ENCODE results near the gene GPR132.
"Not testable (repeated sequence)": the region's sequence is repeated elsewhere in the genome, so short reads cannot be mapped to it uniquely, and the experiment has no call there.

The GPR132 gene

GRCh38 chr14:105085766-105086165, 20.5 kb upstream of the GPR132 start:
- TF ChIP-seq, protein P1, sequence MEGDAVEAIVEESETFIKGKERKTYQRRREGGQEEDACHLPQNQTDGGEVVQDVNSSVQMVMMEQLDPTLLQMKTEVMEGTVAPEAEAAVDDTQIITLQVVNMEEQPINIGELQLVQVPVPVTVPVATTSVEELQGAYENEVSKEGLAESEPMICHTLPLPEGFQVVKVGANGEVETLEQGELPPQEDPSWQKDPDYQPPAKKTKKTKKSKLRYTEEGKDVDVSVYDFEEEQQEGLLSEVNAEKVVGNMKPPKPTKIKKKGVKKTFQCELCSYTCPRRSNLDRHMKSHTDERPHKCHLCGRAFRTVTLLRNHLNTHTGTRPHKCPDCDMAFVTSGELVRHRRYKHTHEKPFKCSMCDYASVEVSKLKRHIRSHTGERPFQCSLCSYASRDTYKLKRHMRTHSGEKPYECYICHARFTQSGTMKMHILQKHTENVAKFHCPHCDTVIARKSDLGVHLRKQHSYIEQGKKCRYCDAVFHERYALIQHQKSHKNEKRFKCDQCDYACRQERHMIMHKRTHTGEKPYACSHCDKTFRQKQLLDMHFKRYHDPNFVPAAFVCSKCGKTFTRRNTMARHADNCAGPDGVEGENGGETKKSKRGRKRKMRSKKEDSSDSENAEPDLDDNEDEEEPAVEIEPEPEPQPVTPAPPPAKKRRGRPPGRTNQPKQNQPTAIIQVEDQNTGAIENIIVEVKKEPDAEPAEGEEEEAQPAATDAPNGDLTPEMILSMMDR (IDR thresholded peaks at IDR 0.05; ENCODE audit: insufficient read depth, low read length, poor library complexity, severe bottlenecking) = no peak
- no peak overlapping the region for H3K4me3 ChIP-seq (replicated peaks; ENCODE audit: low read depth, low read length)
- DNase-seq (ENCODE audit: extremely low read depth, insufficient read length) = no peak
- H3K27me3 ChIP-seq (replicated peaks; ENCODE audit: control insufficient read depth, insufficient read depth, low read length) = no peaks in the 10 kb centered on the region
- H3K36me3 ChIP-seq (ENCODE audit: control insufficient read depth, insufficient read depth, low read length) = no peaks in the 10 kb centered on the region

GRCh38 chr14:105084741-105085571, 19.7 kb upstream of the GPR132 start:
- TF ChIP-seq, protein P1 (IDR thresholded peaks at IDR 0.05; ENCODE audit: insufficient read depth, low read length, poor library complexity, severe bottlenecking) = no peak
- Histone ChIP-seq H3K4me3 (replicated peaks; ENCODE audit: low read depth, low read length) (no peak overlapping the region), H3K36me3 (ENCODE audit: control insufficient read depth, insufficient read depth, low read length) (no peaks in the 10 kb centered on the region), H3K27me3 (replicated peaks; ENCODE audit: control insufficient read depth, insufficient read depth, low read length) (no peaks in the 10 kb centered on the region)
- no peak for DNase-seq (ENCODE audit: extremely low read depth, insufficient read length)

GRCh38 chr14:105083926-105084685, 18.9 kb upstream of the GPR132 start:
- TF ChIP-seq, protein P1 (IDR thresholded peaks at IDR 0.05; ENCODE audit: insufficient read depth, low read length, poor library complexity, severe bottlenecking) = no peak
- Histone ChIP-seq H3K4me3 (replicated peaks; ENCODE audit: low read depth, low read length) (no peak overlapping the region), H3K36me3 (ENCODE audit: control insufficient read depth, insufficient read depth, low read length) (no peaks in the 10 kb centered on the region), H3K27me3 (replicated peaks; ENCODE audit: control insufficient read depth, insufficient read depth, low read length) (no peaks in the 10 kb centered on the region)
- no peak for DNase-seq (ENCODE audit: extremely low read depth, insufficient read length)

DNA sequence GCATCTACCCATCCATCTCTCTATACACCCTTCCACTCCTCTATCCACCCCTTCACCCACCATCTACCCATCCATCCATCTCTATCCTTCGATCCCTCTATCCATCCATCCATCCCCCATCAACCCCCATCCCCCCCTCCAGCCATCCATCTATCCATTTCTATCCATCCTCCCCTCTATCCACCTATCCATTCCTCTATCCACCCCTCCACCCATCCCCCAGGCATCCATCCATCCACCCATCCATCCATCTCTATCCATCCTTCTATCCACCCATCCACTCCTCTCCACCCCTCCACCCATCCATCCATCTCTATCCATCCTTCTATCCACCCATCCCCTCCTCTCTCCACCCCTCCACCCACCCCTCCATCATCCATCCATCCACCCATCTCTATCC, 17.5 kb upstream of the GPR132 start:
- TF ChIP-seq, protein P1 (IDR thresholded peaks at IDR 0.05; ENCODE audit: insufficient read depth, low read length, poor library complexity, severe bottlenecking) = no peak
- Histone ChIP-seq H3K27me3 (replicated peaks; ENCODE audit: control insufficient read depth, insufficient read depth, low read length) (no peaks in the 10 kb centered on the region), H3K36me3 (ENCODE audit: control insufficient read depth, insufficient read depth, low read length) (no peaks in the 10 kb centered on the region), H3K4me3 (replicated peaks; ENCODE audit: low read depth, low read length) (no peak overlapping the region)
- no peak for DNase-seq (ENCODE audit: extremely low read depth, insufficient read length)

DNA sequence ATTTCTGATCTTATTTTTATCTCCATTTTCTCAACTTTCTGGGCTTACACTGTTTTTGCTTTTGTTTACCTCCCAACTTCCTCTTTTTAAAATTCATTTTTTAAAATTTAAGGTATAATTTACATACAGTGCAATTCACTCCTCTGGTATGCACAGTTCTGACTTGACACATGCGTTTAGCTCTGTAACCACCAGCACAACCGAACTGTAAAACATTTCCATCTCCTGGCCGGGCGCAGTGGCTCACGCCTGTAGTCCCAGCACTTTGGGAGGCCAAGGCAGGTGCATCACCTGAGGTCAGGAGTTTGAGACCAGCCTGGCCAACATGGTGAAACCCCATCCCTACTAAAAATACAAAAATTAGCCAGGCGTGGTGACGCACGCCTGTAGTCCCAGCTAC, 16.2 kb upstream of the GPR132 start:
- not testable (repeated sequence) for H3K36me3 ChIP-seq (ENCODE audit: control insufficient read depth, insufficient read depth, low read length); H3K4me3 ChIP-seq (replicated peaks; ENCODE audit: low read depth, low read length); DNase-seq (ENCODE audit: extremely low read depth, insufficient read length); H3K27me3 ChIP-seq (replicated peaks; ENCODE audit: control insufficient read depth, insufficient read depth, low read length)

- Histone ChIP-seq H3K4me3 (replicated peaks; ENCODE audit: low read depth, low read length) (no peak overlapping the region), H3K27me3 (replicated peaks; ENCODE audit: control insufficient read depth, insufficient read depth, low read length) (no peaks in the 10 kb centered on the region), H3K36me3 (ENCODE audit: control insufficient read depth, insufficient read depth, low read length) (no peaks in the 10 kb centered on the region)
- TF ChIP-seq, protein P1 (IDR thresholded peaks at IDR 0.05; ENCODE audit: insufficient read depth, low read length, poor library complexity, severe bottlenecking) = no peak
- no peak for DNase-seq (ENCODE audit: extremely low read depth, insufficient read length)
Measured at GRCh38 chr14:105080161-105080560, 14.9 kb upstream of the GPR132 start.
